GM19351 (cell line): Measurements from ENCODE around the gene ZZZ3.
"Not testable (repeated sequence)": the region's sequence is repeated elsewhere in the genome, so short reads cannot be mapped to it uniquely, and the experiment has no call there.

Experiments used
- ATAC-seq: cut with Tn5 transposase; IDR thresholded peaks from one replicate; pipeline ENCODE4 v1.9.1; 2021; ENCODE audit warnings: mild to moderate bottlenecking, moderate library complexity; ENCODE audit not compliant: unreplicated experiment

The ZZZ3 gene

DNA sequence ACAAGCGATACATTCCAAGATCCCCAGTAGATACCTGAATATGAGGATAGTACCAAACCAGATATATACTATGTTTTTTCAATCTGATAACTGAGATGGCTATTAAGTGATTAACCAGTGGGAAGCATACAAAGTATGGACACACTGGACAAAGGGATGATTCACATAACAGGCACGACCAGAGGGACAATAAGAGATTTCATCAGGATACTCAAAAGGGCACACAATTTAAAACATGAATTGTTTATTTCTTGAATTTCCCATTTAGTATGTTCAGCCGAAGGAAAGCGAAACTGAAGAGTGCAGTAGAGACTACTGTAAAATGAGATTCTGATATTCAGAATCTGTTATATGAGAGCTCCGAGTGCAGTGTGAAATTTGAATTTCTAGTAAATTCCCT is 10.6 kb downstream of the ZZZ3 start:
- ATAC-seq, result no peak

DNA sequence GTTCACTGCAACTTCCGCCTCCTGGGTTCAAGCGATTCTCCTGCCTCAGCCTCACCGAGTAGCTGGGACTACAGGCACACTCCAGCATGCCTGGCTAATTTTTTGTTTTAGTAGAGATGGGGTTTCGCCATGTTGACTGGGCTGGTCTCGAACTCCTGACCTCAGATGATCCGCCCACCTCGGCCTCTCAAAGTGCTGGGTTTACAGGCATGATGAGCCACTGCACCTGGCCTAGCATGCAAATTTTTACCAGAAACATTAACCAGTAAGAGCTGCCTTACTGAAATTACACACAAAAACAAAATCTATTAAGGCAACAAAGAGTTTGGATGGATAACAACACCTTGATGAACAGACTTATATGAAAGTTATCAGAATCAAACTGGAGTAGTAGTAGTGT is 12.1 kb downstream of the ZZZ3 start:
- ATAC-seq, result no peak

DNA sequence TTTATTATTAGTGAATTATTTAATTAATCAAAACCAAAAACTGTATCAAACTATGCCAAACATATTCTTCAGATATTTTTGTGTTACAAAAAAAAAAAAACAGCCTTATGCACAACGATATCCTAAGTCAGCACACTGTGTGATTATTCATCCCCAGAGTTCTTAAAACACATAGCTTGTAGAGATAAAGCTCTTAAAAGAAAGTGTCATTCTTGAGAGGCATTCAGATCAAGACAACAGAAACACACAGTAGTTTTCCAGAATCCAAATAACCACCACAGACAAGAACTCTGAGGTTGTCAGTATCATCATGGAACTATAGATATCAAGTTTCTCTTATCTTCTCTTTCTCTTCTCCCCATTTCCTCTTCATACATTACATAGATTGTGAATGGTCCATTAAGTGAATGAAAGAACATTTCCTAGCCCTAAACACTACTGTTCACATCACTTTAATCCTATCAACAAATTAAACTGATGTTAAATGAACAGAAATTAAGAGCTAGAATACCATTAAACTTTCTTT is 13.5 kb downstream of the ZZZ3 start:
- ATAC-seq, result no peak

DNA sequence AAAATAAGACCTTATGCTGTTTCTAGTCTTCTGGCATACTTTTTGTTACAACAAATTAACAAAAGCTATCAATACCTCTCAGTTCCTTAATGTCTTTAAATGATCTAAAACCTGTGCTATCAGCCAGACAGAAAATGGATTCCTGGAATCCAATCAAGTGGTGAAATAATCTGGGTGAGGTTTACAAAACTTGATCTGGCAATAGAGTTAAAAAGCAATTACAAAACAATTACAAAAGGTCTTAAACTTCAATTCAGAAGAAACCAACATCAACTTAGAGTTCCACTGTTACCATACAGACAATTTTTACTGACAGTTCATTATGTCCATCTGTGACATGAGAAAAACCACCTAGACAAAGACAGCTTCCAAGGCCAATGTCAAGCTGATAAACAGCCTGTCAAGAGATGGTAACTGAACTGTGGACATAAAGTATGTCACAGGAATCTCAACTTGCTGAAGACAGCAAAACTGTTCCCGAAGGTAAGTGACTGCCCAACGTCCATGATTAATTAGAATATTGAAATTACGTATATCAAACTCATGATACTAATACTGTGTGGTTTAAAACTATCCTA is 17.4 kb downstream of the ZZZ3 start:
- no peak for ATAC-seq

DNA sequence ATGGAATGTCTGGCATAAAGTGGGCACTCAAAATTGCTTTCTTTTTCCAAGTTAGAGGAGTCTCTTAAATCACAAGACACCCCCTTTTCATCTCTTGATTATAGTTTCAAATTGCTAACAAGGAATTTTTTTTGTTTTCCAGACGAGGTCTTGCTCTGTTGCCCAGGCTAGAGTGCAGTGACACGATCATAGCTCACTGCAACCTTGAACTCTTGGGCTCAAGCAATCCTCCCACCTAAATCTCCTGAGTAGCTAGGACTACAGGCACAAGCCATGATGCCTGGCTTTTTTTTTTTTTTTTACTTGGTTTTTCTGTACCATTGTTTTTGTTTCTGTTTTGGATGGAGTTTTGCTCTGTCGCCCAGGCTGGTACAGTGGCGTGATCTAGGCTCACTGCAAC is 20.8 kb downstream of the ZZZ3 start:
- ATAC-seq, result no peak

DNA sequence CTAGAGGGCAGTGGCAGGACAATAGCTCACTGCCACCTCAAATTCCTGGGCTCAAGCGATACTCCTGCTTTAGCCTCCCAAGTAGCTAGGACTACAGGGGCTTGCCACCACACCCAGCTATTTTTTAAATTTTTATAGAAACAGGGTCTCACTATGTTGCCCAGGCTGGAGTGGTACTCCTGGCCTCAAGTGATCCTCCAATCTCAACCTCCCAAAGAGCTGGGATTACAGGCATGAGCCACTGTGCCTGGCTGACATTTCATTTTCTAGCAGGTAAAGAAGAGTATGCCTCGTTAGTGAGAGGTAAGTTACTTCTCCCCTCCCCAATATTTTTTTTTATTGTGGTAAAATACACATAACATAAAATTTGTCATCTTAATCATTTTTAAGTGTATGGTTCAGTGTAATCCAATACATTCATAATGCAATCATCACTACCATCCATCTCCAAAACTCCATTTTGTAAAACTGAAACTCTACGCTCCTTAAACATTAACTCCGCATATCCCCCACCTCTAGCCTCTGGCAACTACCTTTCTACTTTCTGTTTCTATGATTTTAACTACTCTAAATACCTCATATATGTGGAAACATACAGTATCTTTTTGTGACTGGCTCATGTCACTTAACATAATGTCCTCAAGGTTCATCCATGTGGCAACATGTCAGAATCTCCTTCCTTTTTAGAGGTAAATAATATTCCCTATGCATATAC is 22.4 kb downstream of the ZZZ3 start:
- ATAC-seq, result no peak

DNA sequence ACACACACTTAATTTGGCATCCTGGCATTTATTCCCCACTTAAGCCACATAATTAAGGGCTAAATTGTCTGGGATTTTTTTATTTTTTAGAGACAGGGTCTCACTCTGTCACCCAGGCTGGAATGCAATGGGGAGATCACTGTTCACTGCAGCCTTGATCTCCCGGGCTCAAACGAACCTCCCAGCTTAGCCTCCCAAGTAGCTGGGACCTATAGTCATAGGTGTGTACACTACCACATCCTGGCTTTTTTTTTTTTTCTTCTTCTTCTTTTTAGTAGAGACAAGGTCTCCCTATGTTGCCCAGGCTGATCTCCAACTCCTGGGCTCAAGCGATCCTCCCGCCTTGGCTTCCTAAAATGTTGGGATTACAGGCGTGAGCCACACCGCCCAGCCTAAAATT is 24.2 kb downstream of the ZZZ3 start:
- no peak for ATAC-seq

DNA sequence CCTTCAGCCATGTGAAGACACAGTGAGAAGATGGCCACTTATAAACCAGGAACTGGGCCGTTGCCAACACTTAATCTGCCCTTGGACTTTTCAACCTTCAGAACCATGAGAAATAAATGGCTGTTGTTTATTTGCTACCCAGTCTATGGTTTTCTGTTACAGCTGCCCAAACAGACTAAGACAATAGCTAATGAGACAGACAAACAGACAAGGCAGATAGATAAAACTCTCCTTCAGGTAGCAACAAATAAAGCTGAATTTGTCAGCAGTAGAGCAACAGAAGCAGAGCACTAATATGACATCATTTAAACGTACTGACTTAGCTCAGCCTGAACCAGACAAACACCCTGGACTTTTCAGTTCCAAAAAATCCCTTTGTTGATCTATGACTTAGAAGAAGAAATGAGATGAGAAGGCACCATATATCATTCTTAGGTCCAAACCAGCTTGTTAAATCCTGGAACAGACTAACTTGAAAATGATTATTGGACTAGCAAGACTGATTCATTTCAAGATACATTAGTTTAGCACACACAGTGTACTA is 27.0 kb downstream of the ZZZ3 start:
- no peak for ATAC-seq

DNA sequence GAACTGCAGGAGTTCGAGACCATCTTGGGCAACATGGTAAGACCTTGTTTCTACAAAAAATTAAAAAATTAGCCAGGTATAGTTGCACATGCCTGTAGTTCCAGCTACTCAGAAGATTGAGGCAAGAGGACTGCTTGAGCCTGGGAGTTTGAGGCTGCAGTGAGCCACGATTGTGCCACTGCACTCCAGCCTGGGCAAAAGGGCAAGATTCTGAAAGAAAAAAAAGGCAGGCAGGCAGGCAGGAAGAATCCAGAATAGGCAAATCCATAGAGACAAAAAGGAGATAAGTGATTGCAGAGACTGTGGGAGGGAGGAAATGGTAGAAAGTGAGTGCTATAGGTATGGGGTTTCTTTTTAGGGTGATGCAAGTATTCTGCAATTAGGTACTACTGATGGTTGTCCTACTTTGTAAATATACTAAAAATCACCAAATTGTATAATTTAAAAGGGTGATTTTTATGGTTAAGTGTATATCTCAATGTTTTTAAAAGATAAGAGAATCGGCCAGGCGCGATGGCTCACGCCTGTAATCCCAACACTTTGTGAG is 29.4 kb downstream of the ZZZ3 start:
- ATAC-seq, result no peak

DNA sequence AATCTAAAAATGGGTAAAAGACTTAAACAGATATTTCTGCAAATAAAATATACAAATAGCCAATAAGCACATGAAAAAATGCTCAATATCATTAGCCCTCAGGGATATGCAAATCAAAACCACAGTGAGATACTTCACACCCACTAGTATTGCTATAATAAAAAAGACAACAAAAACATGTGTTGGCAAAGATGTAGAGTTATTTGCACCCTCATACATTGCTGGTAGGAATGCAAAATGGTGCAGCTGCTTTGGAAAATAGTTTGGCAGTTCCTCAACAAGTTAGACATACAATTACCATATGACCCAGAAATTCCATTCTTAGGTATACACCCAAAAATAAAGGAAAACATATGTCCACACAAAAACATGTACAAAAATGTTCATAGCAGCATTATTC is 30.2 kb downstream of the ZZZ3 start:
- ATAC-seq, result no peak

DNA sequence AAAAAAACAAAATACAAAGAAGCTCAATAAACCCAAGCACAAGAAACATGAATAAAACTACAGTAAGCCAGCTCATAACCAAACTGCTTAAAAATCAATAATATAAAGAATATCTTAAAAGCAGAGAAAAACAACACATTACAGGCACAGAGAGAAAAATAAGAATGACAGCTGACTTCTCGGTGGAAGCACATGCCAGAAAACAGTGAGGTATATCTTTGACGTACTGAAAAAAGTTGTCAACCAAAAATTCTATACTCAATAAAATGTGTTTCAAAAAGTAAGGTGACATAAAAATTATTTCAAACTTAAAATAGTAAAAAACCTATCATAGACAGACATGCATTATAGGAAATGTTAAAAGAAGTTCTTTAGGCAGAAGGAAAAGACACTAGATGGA is 33.3 kb downstream of the ZZZ3 start:
- ATAC-seq, result no peak

DNA sequence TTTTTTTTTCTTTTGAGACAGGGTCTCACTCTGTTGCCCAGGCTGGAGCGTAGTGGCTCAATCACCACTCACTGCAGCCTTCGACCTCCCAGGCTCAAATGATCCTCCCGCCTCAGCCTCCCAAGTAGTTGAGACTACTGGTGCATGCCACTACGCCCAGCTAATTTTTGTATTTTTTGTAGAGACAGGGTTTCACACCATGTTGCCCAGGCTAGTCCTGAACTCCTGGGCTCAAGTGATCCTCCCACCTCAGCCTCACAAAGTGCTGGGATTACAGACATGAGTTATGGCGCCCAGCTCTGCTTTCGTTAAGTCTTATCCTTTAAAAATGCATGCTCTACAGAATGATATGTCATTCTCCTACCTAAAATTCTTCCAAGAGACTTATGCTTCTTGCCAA is 36.2 kb downstream of the ZZZ3 start:
- ATAC-seq, result not testable (repeated sequence)

DNA sequence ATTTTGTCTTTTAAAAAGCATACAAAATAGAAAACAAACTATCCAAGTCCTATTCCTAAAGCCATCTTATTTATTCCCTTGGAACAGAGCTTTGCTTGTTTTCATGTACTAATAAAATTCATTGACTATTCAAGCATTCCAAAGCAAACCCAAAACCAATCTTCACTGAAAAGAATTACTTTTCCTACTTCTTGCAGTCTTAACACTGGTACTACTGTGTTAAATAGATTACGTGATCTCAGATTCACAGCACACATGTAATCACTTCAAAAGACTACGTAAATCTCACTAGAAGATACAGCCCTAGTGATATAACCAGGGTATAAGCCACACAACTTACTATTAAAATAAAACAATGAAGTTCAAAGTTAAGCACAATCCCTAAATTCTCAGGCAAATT is 39.0 kb downstream of the ZZZ3 start:
- ATAC-seq, result no peak

DNA sequence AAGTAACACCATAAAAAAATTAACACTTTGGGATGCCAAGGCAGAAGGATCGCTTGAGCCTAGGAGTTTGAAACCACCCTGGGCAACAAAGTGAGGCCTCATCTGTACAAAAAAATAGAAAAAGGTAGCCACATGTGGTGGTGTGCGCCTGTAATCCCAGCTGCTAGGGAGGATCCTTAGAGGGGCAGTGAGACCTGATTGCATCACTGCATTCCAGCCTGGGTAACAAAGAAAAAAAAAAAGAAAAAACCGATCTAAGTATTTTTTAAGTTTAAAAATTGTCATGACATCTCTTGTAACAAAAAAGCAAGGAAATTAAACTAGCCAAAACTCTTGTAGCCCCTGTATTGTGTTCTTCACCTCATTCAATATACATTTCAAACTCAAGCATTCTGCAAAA is 39.5 kb downstream of the ZZZ3 start:
- ATAC-seq, result no peak

DNA sequence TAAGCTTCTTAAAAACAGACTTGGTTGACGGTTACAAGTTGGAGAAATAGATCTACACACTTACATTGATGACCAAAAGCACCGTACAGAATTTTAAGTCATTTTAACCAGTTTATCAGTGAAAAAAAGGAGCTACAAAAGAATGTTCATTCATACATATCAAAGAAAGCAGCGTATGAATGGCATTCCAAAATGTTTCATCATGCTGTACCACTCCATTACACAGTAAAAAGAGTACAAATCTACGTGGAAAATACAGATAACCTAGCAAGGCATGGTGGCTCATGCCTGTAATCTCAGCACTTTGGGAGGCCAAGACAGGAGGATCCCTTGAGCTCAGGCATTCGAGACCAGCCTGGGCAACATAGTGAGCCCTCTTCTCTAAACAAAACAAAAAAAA is 40.3 kb downstream of the ZZZ3 start:
- no peak for ATAC-seq

DNA sequence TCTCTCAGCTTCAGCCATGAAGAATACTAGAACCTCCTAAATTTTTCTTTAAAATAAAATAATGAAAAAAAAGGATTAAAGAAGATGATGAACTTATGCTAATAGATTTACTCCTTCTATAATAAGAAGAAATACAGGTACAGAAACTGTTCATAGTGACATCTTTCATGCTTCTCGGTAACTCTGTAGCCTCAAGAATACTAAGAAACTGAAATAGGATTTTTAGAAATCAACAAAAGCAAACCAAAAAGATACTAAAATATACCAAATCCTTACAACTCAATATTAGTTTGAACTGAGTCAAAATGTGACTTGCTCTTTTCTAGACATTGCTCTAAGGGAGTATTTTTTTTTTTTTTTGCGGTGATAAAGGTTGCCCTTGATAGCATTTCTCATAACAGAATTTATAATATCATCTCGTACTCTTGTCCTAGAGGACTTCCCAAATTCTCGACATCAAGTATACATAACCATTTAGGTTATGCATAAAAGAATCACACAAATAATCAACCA is 42.8 kb downstream of the ZZZ3 start:
- ATAC-seq, result no peak

DNA sequence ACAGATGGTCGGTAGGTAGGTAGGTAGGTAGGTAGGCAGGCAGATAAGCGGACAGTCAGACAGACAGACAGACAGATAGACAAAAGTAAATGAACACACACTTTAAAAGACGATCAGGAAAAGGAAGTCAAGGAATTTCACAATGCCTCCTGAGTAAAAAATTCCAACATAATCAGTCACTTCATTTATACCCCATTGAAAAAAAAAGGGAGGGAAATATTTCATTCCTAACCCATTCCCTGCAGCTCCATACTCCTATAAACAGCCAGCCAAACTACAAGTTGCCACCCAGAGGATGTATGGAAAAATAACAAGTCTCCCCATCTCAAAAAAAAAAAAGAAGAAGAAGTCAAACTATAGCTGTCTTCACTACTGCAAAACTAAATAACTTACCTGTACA is 43.4 kb downstream of the ZZZ3 start:
- ATAC-seq, result no peak

DNA sequence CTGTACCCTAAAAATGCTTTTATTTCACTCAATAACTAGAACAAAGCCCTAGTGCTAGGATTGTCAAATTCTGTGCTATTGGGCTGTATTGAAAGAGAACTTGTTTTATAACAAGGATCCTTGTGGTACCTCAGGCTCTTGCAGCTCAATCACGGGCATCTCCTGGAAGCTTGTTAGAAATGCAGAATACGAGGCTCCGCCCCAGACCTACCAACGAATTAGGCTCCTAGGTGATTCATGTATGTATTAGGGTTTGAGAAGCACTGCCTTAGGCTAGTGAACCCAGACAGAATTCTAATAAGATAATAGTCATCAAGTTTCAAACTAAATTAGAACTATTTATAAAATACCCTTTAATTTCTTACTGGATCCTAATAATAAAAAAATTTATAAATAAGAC is 45.6 kb downstream of the ZZZ3 start:
- ATAC-seq, result no peak
